Parathyroid adenoma (tissue), 2 donors: ENCODE results near the gene OR12D1.
"Not testable (repeated sequence)": the region's sequence is repeated elsewhere in the genome, so short reads cannot be mapped to it uniquely, and the experiment has no call there.

ENCODE experiments used
- H2AFZ ChIP-seq: fragments of 300-600 bp; sonication (generic); one replicate; pipeline ENCODE4 v1.7.0; 2017; ENCODE audit warnings: antibody characterized with exemption, mild to moderate bottlenecking
- H3K27ac ChIP-seq: fragments of 300-600 bp; sonication (generic); one replicate; pipeline ENCODE4 v1.7.0; 2017
- H3K27me3 ChIP-seq: fragments of 300-600 bp; sonication (generic); one replicate; pipeline ENCODE4 v1.7.0; 2017; ENCODE audit warnings: low read length; ENCODE audit not compliant: control insufficient read depth, insufficient read depth
- H3K36me3 ChIP-seq: fragments of 300-600 bp; sonication (generic); one replicate; pipeline ENCODE4 v1.7.0; 2017; ENCODE audit warnings: low read length; ENCODE audit not compliant: control insufficient read depth, insufficient read depth
- H3K4me1 ChIP-seq: fragments of 300-600 bp; sonication (generic); one replicate; pipeline ENCODE4 v1.7.0; 2017; ENCODE audit warnings: control low read depth
- H3K4me2 ChIP-seq: fragments of 300-600 bp; sonication (generic); one replicate; pipeline ENCODE4 v1.7.0; 2017; ENCODE audit warnings: low read length
- H3K4me3 ChIP-seq: fragments of 300-600 bp; sonication (generic); one replicate; pipeline ENCODE4 v1.7.0; 2017; ENCODE audit warnings: low read depth, low read length
- H3K79me2 ChIP-seq: fragments of 300-600 bp; sonication (generic); one replicate; pipeline ENCODE4 v1.7.0; 2017; ENCODE audit warnings: control low read depth
- H3K9ac ChIP-seq: fragments of 300-600 bp; sonication (generic); one replicate; pipeline ENCODE4 v1.7.0; 2017; ENCODE audit warnings: mild to moderate bottlenecking
- H3K9me3 ChIP-seq: fragments of 300-600 bp; sonication (generic); one replicate; pipeline ENCODE4 v1.7.0; 2017; ENCODE audit warnings: low read length; ENCODE audit not compliant: control insufficient read depth
- CTCF ChIP-seq: fragments of 300-600 bp; sonication (generic); IDR thresholded peaks from one replicate; pipeline ENCODE4 v1.7.0; 2017; ENCODE audit warnings: antibody characterized with exemption, mild to moderate bottlenecking
- donor health status: primary hyperparathyroidism.

Gene OR12D1

GRCh38 chr6:29424575-29424974 is 9.8 kb downstream of the OR12D1 start:
- Histone ChIP-seq H3K4me3 (no peak overlapping the region), H3K79me2 (no peaks in the 10 kb centered on the region), H3K4me1 (no peaks in the 10 kb centered on the region), H3K27ac (no peak overlapping the region), H3K27me3 (no peaks in the 10 kb centered on the region), H3K9ac (no peak overlapping the region), H3K9me3 (no peaks in the 10 kb centered on the region), H3K4me2 (no peak overlapping the region), H2AFZ (no peak overlapping the region), H3K36me3 (no peaks in the 10 kb centered on the region)
- no peak for TF ChIP-seq CTCF

GRCh38 chr6:29425075-29425474 is 10.3 kb downstream of the OR12D1 start:
- Histone ChIP-seq H3K4me1 (no peaks in the 10 kb centered on the region), H3K9me3 (no peaks in the 10 kb centered on the region), H3K27me3 (no peaks in the 10 kb centered on the region), H3K9ac (no peak overlapping the region), H3K36me3 (no peaks in the 10 kb centered on the region), H2AFZ (no peak overlapping the region), H3K4me3 (no peak overlapping the region), H3K4me2 (no peak overlapping the region), H3K79me2 (no peaks in the 10 kb centered on the region), H3K27ac (no peak overlapping the region)
- no peak for TF ChIP-seq CTCF

- Histone ChIP-seq H3K27me3 (no peaks in the 10 kb centered on the region), H3K9ac (no peak overlapping the region), H3K4me1 (no peaks in the 10 kb centered on the region), H3K4me3 (no peak overlapping the region), H3K79me2 (no peaks in the 10 kb centered on the region), H2AFZ (no peak overlapping the region), H3K9me3 (no peaks in the 10 kb centered on the region), H3K36me3 (no peaks in the 10 kb centered on the region), H3K27ac (no peak overlapping the region), H3K4me2 (no peak overlapping the region)
- no peak for TF ChIP-seq CTCF
Measured at GRCh38 chr6:29426654-29427053, 11.9 kb downstream of the OR12D1 start.

- H3K79me2 ChIP-seq, H3K36me3 ChIP-seq, H3K9me3 ChIP-seq, H3K4me2 ChIP-seq, H3K4me1 ChIP-seq, H3K27ac ChIP-seq, H3K9ac ChIP-seq, H3K27me3 ChIP-seq, H2AFZ ChIP-seq, H3K4me3 ChIP-seq: not testable (repeated sequence)
Measured at GRCh38 chr6:29436730-29437129, 22.0 kb downstream of the OR12D1 start.

- Histone ChIP-seq H3K9me3 (no peaks in the 10 kb centered on the region), H3K4me3 (no peak within 1 kb of the TSS)
- TF ChIP-seq CTCF = no peak
Measured at GRCh38 chr6:29439006-29439405, 24.3 kb downstream of the OR12D1 start, which contains the start of gene OR10C1. TSS of gene OR10C1 (plus strand) at chr6:29439306. CDS start at chr6:29440016, 710 bp downstream.

More at GRCh38 chr6:29439006-29439405, 24.3 kb downstream of the OR12D1 start, which contains the start of gene OR10C1:
- Histone ChIP-seq H2AFZ (no peak within 1 kb of the TSS), H3K27ac (no peak within 1 kb of the TSS), H3K4me1 (no peaks in the 10 kb centered on the region), H3K79me2 (no peaks in the 10 kb centered on the region), H3K36me3 (no peaks in the 10 kb centered on the region), H3K9ac (no peak within 1 kb of the TSS), H3K4me2 (no peak within 1 kb of the TSS), H3K27me3 (no peaks in the 10 kb centered on the region)
